HG02938 (cell line): ENCODE results near the gene CASKIN1.

ENCODE experiments used
- ATAC-seq: cut with Tn5 transposase; IDR thresholded peaks from one replicate; pipeline ENCODE4 v1.9.1; 2021; ENCODE audit warnings: mild to moderate bottlenecking, moderate library complexity; ENCODE audit not compliant: unreplicated experiment

CASKIN1 gene

DNA sequence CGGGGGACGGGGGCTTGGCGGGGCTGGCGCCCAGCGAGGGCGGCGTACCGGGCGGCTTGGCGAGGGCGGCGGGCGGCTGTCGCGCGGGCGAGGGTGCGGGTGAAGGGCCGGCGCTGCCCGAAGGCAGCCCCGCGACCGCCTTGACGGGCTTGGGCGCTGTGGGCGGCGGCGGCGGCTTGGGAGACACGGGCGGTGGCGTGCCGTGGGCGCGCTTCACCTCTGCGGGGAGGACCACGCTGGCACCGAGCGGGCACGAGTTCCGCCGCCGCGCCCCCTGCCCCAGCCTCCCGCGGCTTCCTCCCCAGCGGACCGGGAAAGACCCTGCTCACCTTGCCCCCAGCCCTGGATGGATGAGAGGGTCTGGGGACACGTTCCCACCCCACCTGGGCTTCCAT is 17.3 kb downstream of the CASKIN1 start:
- ATAC-seq: no peak

DNA sequence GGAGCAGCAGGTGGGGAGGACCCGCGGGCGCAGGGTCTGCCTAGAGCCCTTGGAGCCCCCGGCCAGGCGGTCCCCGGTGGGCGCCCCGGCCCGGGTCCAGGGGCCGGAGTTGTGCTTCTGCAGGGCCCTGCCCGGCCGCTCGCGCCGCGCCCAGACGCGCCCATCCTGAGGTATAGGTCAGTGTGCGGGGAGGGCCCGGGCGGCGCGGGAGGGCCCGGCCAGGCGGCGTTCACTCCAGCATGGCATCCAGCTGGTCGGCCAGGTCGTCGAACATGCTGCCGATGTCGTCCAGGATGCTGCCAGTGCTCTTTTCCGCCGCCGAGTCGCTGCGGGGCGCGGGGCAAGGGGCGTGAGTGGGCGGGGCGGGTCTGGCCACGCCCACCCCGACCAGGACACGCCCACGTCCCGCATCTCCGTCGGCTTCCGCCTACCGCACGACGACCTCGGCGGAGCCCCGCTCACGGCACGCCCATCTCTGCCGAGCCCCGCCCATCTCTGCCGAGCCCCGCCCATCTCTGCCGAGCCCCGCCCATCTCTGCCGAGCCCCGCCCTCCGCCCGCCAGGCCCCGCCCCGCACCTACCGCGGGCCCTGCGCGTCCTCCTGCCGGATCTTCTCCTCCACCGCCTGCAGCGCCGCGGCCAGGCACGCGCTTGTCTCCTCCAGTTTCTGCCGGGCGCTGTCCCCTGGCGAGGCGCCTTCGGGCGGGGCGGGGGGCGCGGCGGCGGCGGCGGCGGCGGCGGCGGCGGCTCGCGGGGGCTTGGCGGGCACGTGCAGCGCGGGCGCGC is 17.9 kb downstream of the CASKIN1 start:
- no peak for ATAC-seq

DNA sequence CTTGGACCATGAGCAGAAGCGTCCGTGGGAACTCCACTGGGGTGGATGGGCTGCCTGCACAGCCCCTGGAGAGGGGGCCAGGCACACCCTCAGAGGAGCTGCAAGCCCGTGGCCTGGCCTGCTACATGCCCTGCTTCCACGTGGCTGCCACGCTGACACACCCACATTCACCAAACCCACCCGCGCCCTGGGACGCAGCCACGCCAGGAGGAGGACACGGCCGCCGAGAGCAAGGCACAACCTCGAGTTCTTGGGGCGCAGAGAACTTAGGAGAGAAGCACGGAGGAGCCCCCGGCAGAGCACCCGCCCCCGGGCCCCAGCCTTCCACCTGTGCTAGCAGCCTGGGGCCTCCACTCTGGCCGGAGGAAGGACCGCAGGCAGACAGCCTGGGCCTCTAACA is 18.8 kb downstream of the CASKIN1 start:
- no peak for ATAC-seq

DNA sequence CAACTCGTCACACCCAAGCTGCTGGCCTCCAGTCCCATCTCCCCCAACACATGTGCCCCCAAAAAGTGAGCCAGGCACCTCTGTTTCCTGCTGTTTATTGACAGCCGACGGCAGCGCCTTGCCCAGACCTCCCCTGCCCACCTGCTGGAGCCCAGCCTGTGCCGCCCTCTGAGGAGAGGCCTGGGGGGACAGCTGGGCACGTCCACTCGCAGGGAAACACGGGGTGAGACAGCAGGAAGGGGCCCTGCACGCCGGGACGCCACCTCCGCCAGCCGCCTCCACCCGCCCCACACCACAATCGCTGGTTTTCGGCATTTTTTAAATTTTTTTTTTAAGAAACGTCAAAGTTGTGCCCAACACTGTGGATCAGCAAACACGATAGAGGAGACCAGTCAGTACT is 19.3 kb downstream of the CASKIN1 start:
- no peak for ATAC-seq

DNA sequence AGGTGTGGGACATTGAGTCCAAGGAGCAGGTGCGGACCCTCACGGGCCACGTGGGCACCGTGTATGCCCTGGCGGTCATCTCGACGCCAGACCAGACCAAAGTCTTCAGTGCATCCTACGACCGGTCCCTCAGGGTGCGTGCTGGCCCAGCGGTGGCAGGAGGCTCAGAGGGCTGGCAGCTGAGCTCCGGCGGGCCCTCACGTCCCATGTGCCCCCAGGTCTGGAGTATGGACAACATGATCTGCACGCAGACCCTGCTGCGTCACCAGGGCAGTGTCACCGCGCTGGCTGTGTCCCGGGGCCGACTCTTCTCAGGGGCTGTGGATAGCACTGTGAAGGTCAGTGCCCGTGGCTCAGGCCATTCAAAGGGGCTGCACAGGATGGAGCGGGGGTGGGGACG is 20.4 kb downstream of the CASKIN1 start:
- no peak for ATAC-seq

DNA sequence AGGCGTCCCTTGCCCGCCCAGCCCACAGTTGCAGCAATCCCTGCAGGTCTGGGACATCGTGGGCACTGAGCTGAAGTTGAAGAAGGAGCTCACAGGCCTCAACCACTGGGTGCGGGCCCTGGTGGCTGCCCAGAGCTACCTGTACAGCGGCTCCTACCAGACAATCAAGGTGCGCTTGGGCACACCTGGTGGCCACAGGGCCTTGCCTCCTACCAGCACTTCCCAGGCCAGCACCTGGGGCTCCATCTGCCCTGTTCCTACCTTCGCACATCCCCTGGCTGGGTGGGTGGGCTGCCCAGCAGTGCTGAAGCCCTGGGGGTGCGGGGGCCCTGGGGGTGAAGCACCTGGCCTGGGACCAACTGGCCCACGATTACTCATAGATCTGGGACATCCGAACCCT is 21.0 kb downstream of the CASKIN1 start:
- no peak for ATAC-seq

DNA sequence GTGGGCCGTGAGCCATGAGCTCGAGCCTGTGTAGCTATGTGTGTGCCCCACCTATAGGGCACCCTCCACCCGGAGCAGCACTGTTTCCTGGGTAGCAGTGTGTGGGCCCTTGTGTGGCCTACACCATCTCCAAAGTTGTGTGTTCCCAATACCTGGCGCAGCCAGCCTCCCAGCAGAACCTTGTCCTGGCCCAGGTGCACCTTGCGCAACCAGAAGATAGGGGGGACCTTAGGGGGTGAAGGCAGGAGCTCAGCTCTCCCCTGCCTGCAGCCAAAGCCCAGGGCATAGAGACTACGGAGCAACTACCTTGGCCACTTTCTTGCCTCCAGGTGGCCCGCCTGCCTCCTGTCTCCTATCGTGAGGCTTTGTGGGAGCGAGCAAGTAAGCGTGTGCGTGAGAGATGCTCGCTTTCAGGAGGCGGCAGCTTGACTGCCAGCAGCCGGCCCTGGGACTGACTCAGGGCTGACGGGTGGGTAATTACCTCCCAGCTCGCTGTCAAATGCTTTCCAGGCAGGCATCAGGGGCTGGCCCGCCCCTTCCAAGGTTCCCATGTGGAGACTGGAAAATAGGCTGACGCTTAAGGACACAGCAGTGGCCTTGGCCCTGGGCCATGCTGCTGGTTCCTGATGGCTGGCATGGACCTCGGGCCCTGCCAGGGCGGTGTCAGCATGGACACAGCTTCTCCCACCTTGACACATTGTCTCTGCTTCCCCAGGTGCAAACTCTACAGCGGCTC is 21.8 kb downstream of the CASKIN1 start:
- ATAC-seq: no peak

DNA sequence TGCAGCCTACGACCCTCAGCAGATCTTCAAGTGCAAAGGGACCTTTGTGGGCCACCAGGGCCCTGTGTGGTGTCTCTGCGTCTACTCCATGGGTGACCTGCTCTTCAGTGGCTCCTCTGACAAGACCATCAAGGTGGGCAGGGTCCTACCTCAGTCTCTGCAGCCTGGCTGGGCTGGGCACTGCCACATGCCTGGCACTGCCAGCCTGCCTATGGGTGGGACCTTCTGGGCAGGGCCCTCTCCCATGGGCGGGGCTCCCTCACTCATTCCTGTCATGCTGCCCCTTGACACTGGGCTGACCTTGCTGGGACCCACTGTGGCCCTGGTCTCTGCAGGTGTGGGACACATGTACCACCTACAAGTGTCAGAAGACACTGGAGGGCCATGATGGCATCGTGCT is 22.5 kb downstream of the CASKIN1 start:
- ATAC-seq: no peak

DNA sequence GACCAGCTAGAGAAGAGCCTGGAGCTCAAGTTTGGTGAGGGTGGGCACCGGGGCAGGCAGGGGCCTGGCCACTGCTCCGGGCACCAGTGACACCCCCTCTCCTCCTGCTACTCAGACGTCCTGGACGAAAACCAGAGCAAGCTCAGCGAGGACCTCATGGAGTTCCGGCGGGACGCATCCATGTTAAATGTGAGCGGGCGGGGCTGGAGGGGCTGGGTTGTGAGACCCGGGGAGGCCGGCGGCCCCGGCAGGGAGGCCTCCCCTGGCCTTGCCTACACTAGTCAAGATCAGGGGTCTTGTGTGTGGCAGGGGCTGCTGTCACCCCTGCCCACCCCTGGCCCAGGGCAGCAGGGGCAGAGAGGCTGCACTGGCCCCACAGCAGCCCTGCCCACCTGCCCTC is 23.0 kb downstream of the CASKIN1 start:
- no peak for ATAC-seq

DNA sequence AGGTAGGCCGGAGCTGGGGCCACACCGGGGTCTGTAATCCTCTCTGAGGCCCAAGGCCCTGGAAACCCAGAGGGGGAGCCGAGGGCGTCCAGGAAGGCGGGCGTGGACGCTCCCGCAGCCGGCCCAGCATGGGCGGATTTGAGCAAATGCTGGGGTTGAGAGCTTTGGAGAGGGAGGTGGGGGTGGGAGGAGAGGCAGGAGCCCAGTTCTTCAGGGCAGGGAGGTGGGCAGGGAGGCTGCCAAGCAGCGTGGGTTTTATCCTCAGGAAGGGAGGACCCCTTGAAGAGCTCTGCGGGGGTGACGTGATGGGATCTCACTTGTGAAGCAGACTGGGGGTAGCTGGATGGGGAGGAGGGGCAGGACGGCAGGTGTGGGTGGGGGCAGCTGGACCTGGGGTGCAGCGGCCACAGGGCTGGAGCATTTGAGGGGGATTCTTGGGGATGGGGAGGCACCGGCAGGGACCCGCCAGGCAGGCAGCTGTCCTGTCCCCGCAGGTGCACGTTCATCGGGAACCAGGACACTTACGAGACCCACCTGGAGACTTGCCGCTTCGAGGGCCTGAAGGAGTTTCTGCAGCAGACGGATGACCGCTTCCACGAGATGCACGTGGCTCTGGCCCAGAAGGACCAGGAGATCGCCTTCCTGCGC is 23.6 kb downstream of the CASKIN1 start:
- no peak for ATAC-seq

DNA sequence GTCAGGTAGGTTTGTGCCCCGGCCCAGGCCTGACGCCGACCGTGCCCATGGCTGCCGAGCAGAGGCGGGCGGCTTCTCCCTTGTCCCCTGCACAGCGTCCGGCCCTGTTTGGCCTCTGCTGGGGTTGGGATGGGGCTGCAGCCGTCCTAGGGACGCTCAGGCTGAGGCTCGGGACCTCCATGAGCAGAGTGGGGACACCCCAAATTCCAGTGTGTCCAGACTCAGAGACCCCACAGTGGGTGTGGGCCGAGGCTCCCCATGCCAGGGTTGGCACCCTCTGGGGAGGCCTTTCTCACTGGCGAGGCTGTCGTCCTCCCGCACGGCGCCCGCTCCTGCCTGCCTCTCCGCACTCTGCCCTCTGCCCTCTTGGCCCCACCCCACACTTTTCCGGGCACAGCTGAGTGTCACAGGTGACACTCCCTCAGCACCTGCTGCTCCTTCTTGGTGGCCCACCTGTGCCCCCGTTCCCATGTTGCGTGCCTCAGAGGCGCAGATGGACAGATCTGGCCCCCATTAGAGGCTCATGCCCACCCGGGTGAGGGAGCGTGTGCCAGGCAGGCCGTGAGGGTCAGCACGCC is 24.7 kb downstream of the CASKIN1 start:
- no peak for ATAC-seq

DNA sequence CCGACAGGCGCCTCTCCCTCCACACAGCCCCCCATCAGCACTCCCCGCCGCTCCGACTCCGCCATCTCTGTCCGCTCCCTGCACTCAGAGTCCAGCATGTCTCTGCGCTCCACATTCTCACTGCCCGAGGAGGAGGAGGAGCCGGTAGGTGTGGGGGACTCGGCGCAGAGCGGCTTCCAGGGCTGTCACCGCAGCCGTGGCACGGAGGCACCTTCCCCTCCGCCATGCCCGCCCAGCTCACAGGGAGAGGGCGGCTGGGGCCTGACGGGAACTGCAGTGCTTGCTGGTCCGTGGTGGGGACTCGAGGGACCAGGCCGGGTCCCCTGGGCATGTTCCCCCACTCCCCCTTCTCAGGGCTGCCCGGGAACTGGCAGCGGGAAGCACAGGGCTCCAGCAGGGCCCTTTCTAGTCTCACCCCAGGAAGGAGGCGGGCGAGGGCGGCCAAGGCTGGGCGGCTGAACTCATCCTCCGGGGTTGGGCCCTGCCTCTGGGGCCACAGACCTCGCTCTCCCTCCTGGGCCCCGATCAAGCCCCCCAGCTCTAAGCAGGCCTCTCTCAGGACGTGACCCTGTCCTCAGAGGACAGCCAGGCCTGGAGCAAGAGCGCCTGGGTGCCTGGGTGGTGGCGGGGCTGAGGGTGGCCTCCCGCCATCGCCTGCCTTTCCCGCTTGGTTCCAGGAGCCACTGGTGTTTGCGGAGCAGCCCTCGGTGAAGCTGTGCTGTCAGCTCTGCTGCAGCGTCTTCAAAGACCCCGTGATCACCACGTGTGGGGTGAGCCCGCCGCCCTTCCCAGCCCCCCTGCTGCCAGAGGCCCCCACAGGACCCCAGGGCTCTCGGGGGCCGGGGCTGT is 25.6 kb downstream of the CASKIN1 start:
- no peak for ATAC-seq

DNA sequence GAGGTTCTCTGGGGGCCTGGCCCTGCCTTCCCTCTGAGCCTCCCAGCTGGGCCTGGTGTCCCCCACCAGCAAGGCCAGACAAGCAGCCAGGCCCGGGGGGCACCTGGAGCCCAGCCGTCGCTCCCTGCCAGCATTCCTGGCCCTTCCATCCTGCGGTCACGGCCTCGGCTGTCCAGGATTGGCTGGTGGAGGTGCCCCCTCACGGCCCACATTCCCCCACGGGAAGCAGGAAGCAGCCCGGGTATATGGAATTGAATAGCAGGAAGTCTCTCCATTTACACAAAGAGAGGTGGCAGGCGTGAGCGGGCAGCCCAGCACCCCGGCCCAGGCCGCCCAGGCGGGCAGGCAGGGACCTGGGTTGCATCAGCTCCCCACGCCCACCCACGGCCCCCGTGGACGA is 26.3 kb downstream of the CASKIN1 start:
- ATAC-seq: no peak

DNA sequence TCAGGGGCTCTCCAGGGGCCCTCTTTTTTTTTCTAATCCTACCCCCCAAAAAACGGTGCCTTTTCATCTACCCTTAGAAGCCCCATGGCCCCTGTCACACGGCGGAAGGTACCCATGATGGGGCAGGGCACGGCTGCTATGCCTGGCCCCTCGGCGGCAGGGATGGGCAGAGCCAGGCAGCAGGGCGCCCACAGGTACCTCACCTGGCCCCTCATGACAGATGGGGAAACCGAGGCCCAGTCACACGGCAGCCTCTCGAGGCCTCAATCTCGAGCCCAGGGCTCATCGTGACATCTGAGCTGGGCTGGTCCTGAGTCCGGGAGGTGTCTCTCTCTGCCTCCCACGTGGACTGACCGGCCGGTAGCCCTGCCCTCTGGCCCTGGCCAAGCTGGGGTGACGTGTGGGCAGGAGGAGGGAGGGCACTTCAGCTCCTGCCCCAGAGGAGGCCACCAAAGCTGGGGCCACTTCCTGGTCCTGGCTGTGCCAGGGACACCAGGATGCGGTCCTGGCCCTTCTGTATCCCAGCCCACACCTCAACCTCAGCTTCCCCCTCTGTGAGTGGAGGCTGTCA is 29.3 kb downstream of the CASKIN1 start:
- no peak for ATAC-seq

DNA sequence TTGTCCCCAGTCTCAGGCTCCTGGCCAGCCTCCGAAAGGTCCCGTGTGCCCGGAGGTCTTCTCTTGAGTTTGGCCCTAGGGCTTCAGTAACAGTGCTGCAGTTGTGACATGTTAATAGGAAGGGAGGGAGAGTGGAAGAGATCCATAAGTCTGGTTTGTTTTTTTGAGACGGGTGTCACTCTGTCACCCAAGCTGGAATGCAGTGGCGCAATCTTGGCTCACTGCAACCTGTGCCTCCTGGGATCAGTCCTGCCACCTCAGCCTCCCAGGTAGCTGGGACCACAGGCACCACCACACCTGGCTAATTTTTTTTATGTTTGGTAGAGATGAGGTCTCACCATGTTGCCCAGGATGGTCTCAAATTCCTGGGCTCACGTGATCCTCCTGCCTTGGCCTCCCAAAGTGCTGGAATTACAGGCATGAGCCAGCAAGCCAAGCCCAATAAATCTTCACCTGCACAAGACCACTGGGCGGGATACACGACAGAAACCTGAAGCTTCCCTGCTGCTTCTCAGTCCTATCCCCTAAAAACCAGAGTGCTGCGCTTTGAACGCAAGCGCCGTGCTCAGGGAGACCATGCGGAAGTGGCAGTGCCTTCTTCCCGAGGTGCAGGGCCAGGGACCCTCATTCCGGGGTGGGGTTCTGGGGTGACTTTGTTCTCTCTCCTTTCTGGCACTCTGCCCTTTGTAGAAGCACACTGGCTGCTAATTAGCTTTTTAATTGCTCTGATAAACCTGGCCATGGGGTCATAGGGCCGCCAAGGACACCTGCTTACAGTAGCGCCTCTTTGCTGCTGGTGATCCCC is 29.9 kb downstream of the CASKIN1 start:
- no peak for ATAC-seq

DNA sequence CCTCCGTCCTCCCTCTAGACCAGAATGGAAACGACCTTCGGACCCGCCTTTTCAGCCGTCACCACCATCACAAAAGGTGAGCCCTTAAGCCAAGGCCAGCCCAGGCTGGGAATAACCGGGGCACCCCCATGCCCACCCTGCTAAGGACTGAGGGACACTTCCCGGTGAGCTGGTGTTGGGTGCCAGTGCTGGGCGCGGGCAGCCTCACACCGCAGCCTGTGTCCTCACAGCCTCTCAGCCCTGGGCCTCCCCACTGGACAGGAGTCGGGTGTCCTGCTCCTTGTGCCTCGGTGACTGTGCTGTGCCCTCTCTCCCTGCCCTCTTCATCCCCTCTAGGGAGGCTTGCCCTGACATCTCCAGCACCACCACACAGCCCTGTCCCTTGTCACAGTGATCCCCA is 30.5 kb downstream of the CASKIN1 start:
- ATAC-seq: no peak

DNA sequence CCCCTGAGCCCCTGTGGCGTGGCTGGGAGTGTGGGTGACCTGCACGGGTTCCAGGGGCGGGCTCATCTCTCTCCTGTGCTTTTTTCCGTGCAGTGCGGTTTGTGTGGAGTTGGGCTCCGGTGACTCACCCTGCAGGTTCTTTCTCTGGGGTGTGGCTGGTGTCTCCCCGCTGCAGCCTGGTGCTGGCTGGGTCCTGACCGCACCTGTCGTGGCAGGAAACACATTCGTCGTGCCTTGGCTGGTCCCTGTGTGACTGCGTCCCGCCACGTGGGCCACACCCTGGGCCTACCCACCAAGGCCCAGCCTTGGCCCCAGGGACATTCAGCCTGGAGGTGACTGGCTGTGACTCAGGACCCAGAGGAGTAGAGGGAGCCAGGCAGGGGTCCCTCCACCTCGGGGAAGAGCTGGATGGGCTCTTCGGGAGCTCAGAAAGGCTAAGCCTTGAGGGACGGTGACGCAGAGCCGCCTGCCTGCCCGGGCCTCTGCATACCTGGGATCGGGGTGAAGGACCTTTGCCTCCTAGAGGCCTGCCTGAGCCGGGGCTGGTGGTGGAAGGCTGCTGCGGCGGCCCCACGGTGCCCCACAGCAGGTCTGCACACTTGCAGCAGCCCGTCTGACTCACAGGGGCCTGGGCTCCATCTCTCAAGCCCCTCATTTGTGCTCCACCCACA is 33.1 kb downstream of the CASKIN1 start:
- ATAC-seq: no peak

DNA sequence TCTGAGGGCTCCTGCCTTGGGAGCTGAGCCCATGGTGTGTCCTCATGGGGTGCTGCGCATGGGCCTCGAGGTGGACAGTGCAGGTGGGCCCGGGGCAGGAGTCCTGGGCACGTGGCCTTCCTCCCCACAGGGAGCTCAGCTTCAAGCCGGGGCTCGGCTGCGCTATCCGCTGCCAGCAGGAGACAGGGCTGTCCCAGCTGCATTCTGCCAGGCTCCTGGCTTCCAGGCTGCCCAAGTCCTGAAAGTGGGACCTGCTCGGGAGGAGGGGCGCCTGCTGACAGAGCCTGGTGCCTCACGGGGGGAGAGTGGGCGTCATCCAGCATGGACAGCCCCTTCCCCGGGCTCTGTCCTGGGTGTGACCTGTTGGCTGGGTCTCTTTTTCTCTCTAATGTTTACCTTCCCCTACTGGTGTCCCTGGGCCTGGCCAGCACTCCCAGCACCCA is 33.7 kb downstream of the CASKIN1 start:
- no peak for ATAC-seq

DNA sequence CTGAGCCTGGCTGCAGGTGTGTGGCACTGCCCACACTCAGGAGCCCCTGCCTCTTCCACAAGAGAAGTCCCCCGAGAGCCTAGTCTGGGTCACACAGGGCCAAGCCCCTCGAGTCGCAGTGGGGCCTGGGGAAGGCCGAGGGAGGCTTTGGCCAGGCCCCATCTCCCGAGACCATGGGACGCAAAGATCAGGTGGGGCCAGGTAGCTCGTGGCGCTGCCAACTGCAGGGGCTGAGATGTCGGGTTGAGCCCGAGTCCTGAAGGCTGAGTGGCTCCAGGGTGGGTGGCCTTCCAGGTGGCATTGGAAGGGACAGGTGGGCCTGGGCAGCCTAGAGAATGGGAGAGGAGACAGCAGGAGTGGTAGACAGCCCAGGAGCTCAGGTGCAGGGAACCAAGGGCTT is 34.5 kb downstream of the CASKIN1 start:
- ATAC-seq: no peak
